Measurements from ENCODE around the gene CHST12.
"Not testable (repeated sequence)": the region's sequence is repeated elsewhere in the genome, so short reads cannot be mapped to it uniquely, and the experiment has no call there.

The CHST12 gene

GRCh38 chr7:2460188-2460587, 56.8 kb downstream of the CHST12 start:
- Histone ChIP-seq H3K9me3 (ENCODE audit: control insufficient read depth, low read length) (no peaks in the 10 kb centered on the region), H3K4me3 (ENCODE audit: insufficient read depth, low read depth, low read length) (no peak overlapping the region), H3K36me3 (ENCODE audit: control insufficient read depth, insufficient read depth, low read length) (no peaks in the 10 kb centered on the region), H3K27me3 (ENCODE audit: control insufficient read depth, insufficient read depth, low read length, poor library complexity, severe bottlenecking) (no peaks in the 10 kb centered on the region), H3K27ac (ENCODE audit: insufficient read depth, low read depth, low read length, poor library complexity, severe bottlenecking) (no peak overlapping the region), H3K4me1 (ENCODE audit: control insufficient read depth, insufficient read depth, low read length) (no peaks in the 10 kb centered on the region)
- 93 to 94% methylated on average over 23 of the region's 23 CpGs for WGBS, 2 experiments

- Histone ChIP-seq H3K27ac (ENCODE audit: insufficient read depth, low read depth, low read length, poor library complexity, severe bottlenecking) (no peak overlapping the region), H3K27me3 (ENCODE audit: control insufficient read depth, insufficient read depth, low read length, poor library complexity, severe bottlenecking) (no peaks in the 10 kb centered on the region), H3K9me3 (ENCODE audit: control insufficient read depth, low read length) (no peaks in the 10 kb centered on the region), H3K4me1 (ENCODE audit: control insufficient read depth, insufficient read depth, low read length) (no peaks in the 10 kb centered on the region), H3K36me3 (ENCODE audit: control insufficient read depth, insufficient read depth, low read length) (no peaks in the 10 kb centered on the region), H3K4me3 (ENCODE audit: insufficient read depth, low read depth, low read length) (no peak overlapping the region)
- WGBS, 2 experiments = 97 to 98% methylated on average over 6 of the region's 6 CpGs
These were observed 57.2 kb downstream of the CHST12 start for GRCh38 chr7:2460641-2461040.

- Histone ChIP-seq H3K27me3 (ENCODE audit: control insufficient read depth, insufficient read depth, low read length, poor library complexity, severe bottlenecking) (no peaks in the 10 kb centered on the region), H3K36me3 (ENCODE audit: control insufficient read depth, insufficient read depth, low read length) (no peaks in the 10 kb centered on the region), H3K27ac (ENCODE audit: insufficient read depth, low read depth, low read length, poor library complexity, severe bottlenecking) (no peak overlapping the region), H3K4me3 (ENCODE audit: insufficient read depth, low read depth, low read length) (no peak overlapping the region), H3K9me3 (ENCODE audit: control insufficient read depth, low read length) (no peaks in the 10 kb centered on the region), H3K4me1 (ENCODE audit: control insufficient read depth, insufficient read depth, low read length) (no peaks in the 10 kb centered on the region)
- 84 to 86% methylated on average over 15 of the region's 15 CpGs for WGBS, 2 experiments
These were observed 58.0 kb downstream of the CHST12 start for GRCh38 chr7:2461268-2462026.

GRCh38 chr7:2462731-2463130, 59.3 kb downstream of the CHST12 start:
- 89 to 91% methylated on average over 3 of the region's 3 CpGs for WGBS, 2 experiments
- H3K27me3 ChIP-seq (ENCODE audit: control insufficient read depth, insufficient read depth, low read length, poor library complexity, severe bottlenecking) = no peaks in the 10 kb centered on the region
- no peaks in the 10 kb centered on the region for H3K4me1 ChIP-seq (ENCODE audit: control insufficient read depth, insufficient read depth, low read length)
- H3K9me3 ChIP-seq (ENCODE audit: control insufficient read depth, low read length) = no peaks in the 10 kb centered on the region
- no peak overlapping the region for H3K27ac ChIP-seq (ENCODE audit: insufficient read depth, low read depth, low read length, poor library complexity, severe bottlenecking)
- no peaks in the 10 kb centered on the region for H3K36me3 ChIP-seq (ENCODE audit: control insufficient read depth, insufficient read depth, low read length)
- no peak overlapping the region for H3K4me3 ChIP-seq (ENCODE audit: insufficient read depth, low read depth, low read length)

- 69 to 74% methylated on average over 12 of the region's 12 CpGs for WGBS, 2 experiments
- H3K27me3 ChIP-seq (ENCODE audit: control insufficient read depth, insufficient read depth, low read length, poor library complexity, severe bottlenecking) = no peaks in the 10 kb centered on the region
- H3K27ac ChIP-seq (ENCODE audit: insufficient read depth, low read depth, low read length, poor library complexity, severe bottlenecking) = peak overlapping the region; percentile 76
These were observed 62.5 kb downstream of the CHST12 start for GRCh38 chr7:2465928-2466327.

GRCh38 chr7:2466675-2467074, 63.3 kb downstream of the CHST12 start:
- Histone ChIP-seq H3K27me3 (ENCODE audit: control insufficient read depth, insufficient read depth, low read length, poor library complexity, severe bottlenecking) (no peaks in the 10 kb centered on the region), H3K27ac (ENCODE audit: insufficient read depth, low read depth, low read length, poor library complexity, severe bottlenecking) (no peak overlapping the region), H3K9me3 (ENCODE audit: control insufficient read depth, low read length) (no peaks in the 10 kb centered on the region), H3K36me3 (ENCODE audit: control insufficient read depth, insufficient read depth, low read length) (no peaks in the 10 kb centered on the region), H3K4me3 (ENCODE audit: insufficient read depth, low read depth, low read length) (no peak overlapping the region), H3K4me1 (ENCODE audit: control insufficient read depth, insufficient read depth, low read length) (peaks cover 7% of the 10 kb centered on the region)
- 90 to 97% methylated on average over 10 of the region's 10 CpGs for WGBS, 2 experiments

More at GRCh38 chr7:2465928-2466327, 62.5 kb downstream of the CHST12 start:
- Histone ChIP-seq H3K4me1 (ENCODE audit: control insufficient read depth, insufficient read depth, low read length) (no peaks in the 10 kb centered on the region), H3K36me3 (ENCODE audit: control insufficient read depth, insufficient read depth, low read length) (no peaks in the 10 kb centered on the region), H3K9me3 (ENCODE audit: control insufficient read depth, low read length) (no peaks in the 10 kb centered on the region), H3K4me3 (ENCODE audit: insufficient read depth, low read depth, low read length) (no peak overlapping the region)

GRCh38 chr7:2468227-2468626, 64.8 kb downstream of the CHST12 start:
- peaks cover 7% of the 10 kb centered on the region for H3K4me1 ChIP-seq (ENCODE audit: control insufficient read depth, insufficient read depth, low read length)
- H3K4me3 ChIP-seq (ENCODE audit: insufficient read depth, low read depth, low read length) = no peak overlapping the region
- no peaks in the 10 kb centered on the region for H3K36me3 ChIP-seq (ENCODE audit: control insufficient read depth, insufficient read depth, low read length)
- WGBS, 2 experiments = 90 to 91% methylated on average over 7 of the region's 7 CpGs
- H3K27me3 ChIP-seq (ENCODE audit: control insufficient read depth, insufficient read depth, low read length, poor library complexity, severe bottlenecking) = no peaks in the 10 kb centered on the region
- no peaks in the 10 kb centered on the region for H3K9me3 ChIP-seq (ENCODE audit: control insufficient read depth, low read length)
- no peak overlapping the region for H3K27ac ChIP-seq (ENCODE audit: insufficient read depth, low read depth, low read length, poor library complexity, severe bottlenecking)

- 91 to 92% methylated on average over 9 of the region's 9 CpGs for WGBS, 2 experiments
- not testable (repeated sequence) for H3K9me3 ChIP-seq (ENCODE audit: control insufficient read depth, low read length); H3K27me3 ChIP-seq (ENCODE audit: control insufficient read depth, insufficient read depth, low read length, poor library complexity, severe bottlenecking); H3K36me3 ChIP-seq (ENCODE audit: control insufficient read depth, insufficient read depth, low read length); H3K27ac ChIP-seq (ENCODE audit: insufficient read depth, low read depth, low read length, poor library complexity, severe bottlenecking); H3K4me3 ChIP-seq (ENCODE audit: insufficient read depth, low read depth, low read length); H3K4me1 ChIP-seq (ENCODE audit: control insufficient read depth, insufficient read depth, low read length)
These were observed 66.2 kb downstream of the CHST12 start for GRCh38 chr7:2469460-2470203.

- H3K36me3 ChIP-seq (ENCODE audit: control insufficient read depth, insufficient read depth, low read length) = no peaks in the 10 kb centered on the region
- H3K4me1 ChIP-seq (ENCODE audit: control insufficient read depth, insufficient read depth, low read length) = peaks cover 7% of the 10 kb centered on the region
- 86% methylated on average over 19 of the region's 19 CpGs for WGBS, 2 experiments
- H3K27me3 ChIP-seq (ENCODE audit: control insufficient read depth, insufficient read depth, low read length, poor library complexity, severe bottlenecking) = no peaks in the 10 kb centered on the region
- no peak overlapping the region for H3K27ac ChIP-seq (ENCODE audit: insufficient read depth, low read depth, low read length, poor library complexity, severe bottlenecking)
- no peak overlapping the region for H3K4me3 ChIP-seq (ENCODE audit: insufficient read depth, low read depth, low read length)
- no peaks in the 10 kb centered on the region for H3K9me3 ChIP-seq (ENCODE audit: control insufficient read depth, low read length)
These were observed 67.0 kb downstream of the CHST12 start for GRCh38 chr7:2470204-2471021.

- Histone ChIP-seq H3K4me1 (ENCODE audit: control insufficient read depth, insufficient read depth, low read length) (peaks cover 7% of the 10 kb centered on the region), H3K36me3 (ENCODE audit: control insufficient read depth, insufficient read depth, low read length) (no peaks in the 10 kb centered on the region), H3K27ac (ENCODE audit: insufficient read depth, low read depth, low read length, poor library complexity, severe bottlenecking) (no peak overlapping the region), H3K4me3 (ENCODE audit: insufficient read depth, low read depth, low read length) (no peak overlapping the region), H3K27me3 (ENCODE audit: control insufficient read depth, insufficient read depth, low read length, poor library complexity, severe bottlenecking) (no peaks in the 10 kb centered on the region), H3K9me3 (ENCODE audit: control insufficient read depth, low read length) (no peaks in the 10 kb centered on the region)
- WGBS, 2 experiments = 84 to 88% methylated on average over 5 of the region's 5 CpGs
These were observed 67.6 kb downstream of the CHST12 start for GRCh38 chr7:2471022-2471329.

Data from ectodermal cell (in vitro differentiated cells).